GM12878 (cell line): ENCODE data around the gene ZNF281. TPM values are rescaled to one million over a fixed set of nuclear protein-coding genes. Genes with fewer than 3 reads are reported as not detected.

Experiments
- ATAC-seq: fragments of 200-7000 bp; cut with Tn5 transposase; 3 replicates; pipeline ENCODE4 v1.9.1; 2020; ENCODE audit warnings: mild to moderate bottlenecking, moderate library complexity
- BruUV-seq: library from RNA; stranded (reverse); fragments of 400-500 nt; replicated peaks from 2 replicates; lab custom pipeline; 2021; lab: Mats Ljungman, UMichigan
- CTCF ChIA-PET: fragments of 300-600 bp; sonication (Branson Sonifier 250); formaldehyde crosslinking; extraction: SDS; loops from one replicate; lab custom pipeline; 2021; ENCODE audit warnings: inconsistent platforms; lab: Yijun Ruan, JAX
- POLR2A ChIA-PET: fragments of 350-600 bp; formaldehyde crosslinking; extraction: SDS; loops from one replicate; lab custom pipeline; 2021; ENCODE audit warnings: inconsistent platforms; lab: Charles Lee
- RAD21 ChIA-PET: fragments of 300-600 bp; sonication (Branson Sonifier 250); formaldehyde crosslinking; loops from one replicate; lab custom pipeline; 2023; ENCODE audit warnings: antibody characterized with exemption; ENCODE audit not compliant: unreplicated experiment; lab: Charles Lee
- SMC1A ChIA-PET: fragments of 300-600 bp; sonication (Branson Sonifier 250); formaldehyde crosslinking; loops from one replicate; lab custom pipeline; 2023; ENCODE audit not compliant: unreplicated experiment, uncharacterized antibody; lab: Charles Lee
- DNase-seq: peaks from one replicate; pipeline ENCODE4 v3.0.0-alpha.2; 2011; ENCODE audit warnings: low read depth, low spot score
- FAIRE-seq: peaks from 3 replicates; lab custom pipeline; 2011; peaks lifted over from hg19 to GRCh38; lab: Jason Lieb, UNC
- H2AFZ ChIP-seq: 2 replicates; pipeline ENCODE4 v1.6.0; 2011; ENCODE audit warnings: low read depth, low read length, control low read depth; ENCODE audit not compliant: control insufficient read depth
- H3K27ac ChIP-seq: 2 replicates; pipeline ENCODE4 v1.5.1; 2011; ENCODE audit warnings: control low read depth; ENCODE audit not compliant: control insufficient read depth, insufficient read depth
- H3K27me3 ChIP-seq, 2 experiments: replicated peaks in 1 of 2; 2 replicates each; pipeline versions ENCODE4 v1.6.0 to v1.6.1; 2011; ENCODE audit warnings: low read length in 1 of 2; ENCODE audit not compliant: control insufficient read depth in 2 of 2, insufficient read depth in 2 of 2
- H3K36me3 ChIP-seq, 2 experiments: 2 replicates each; pipeline ENCODE4 v1.5.1; 2011; ENCODE audit warnings: low read length in 1 of 2; ENCODE audit not compliant: control insufficient read depth in 2 of 2, insufficient read depth in 2 of 2
- H3K4me1 ChIP-seq: 2 replicates; pipeline ENCODE4 v1.6.1; 2011; ENCODE audit warnings: mild to moderate bottlenecking, low read length, moderate library complexity, mixed read lengths; ENCODE audit not compliant: control insufficient read depth, insufficient read depth
- H3K4me2 ChIP-seq: 2 replicates; pipeline ENCODE4 v1.6.0; 2011; ENCODE audit warnings: control low read depth; ENCODE audit not compliant: control insufficient read depth, insufficient read depth
- H3K4me3 ChIP-seq: fragments of 200-600 bp; sonication (generic); 2 replicates; pipeline ENCODE4 v1.5.1; 2016
- H3K79me2 ChIP-seq: 2 replicates; pipeline ENCODE4 v1.6.0; 2011; ENCODE audit warnings: low read length; ENCODE audit not compliant: control insufficient read depth, insufficient read depth
- H3K9ac ChIP-seq: 2 replicates; pipeline ENCODE4 v1.8.0; 2011; ENCODE audit warnings: low read length, control low read depth, mixed read lengths; ENCODE audit not compliant: control insufficient read depth, insufficient read depth
- H3K9me3 ChIP-seq: replicated peaks from 3 replicates; pipeline ENCODE4 v1.5.1; 2011; ENCODE audit warnings: mild to moderate bottlenecking, low read length; ENCODE audit not compliant: control insufficient read depth, insufficient read depth
- H4K20me1 ChIP-seq: 2 replicates; pipeline ENCODE4 v1.6.0; 2011; ENCODE audit not compliant: control insufficient read depth, insufficient read depth
- HDAC2 ChIP-seq: fragments of 200-600 bp; sonication (generic); IDR thresholded peaks from 2 replicates; pipeline ENCODE4 v1.6.1; 2017
- JUNB ChIP-seq: IDR thresholded peaks from 2 replicates; pipeline ENCODE4 v1.6.1; 2016; ENCODE audit warnings: antibody characterized with exemption, mild to moderate bottlenecking
- LARP7 ChIP-seq: fragments of 450-650 bp; IDR thresholded peaks from 2 replicates; pipeline ENCODE4 v1.6.1; 2017; ENCODE audit warnings: mild to moderate bottlenecking
- MTA3 ChIP-seq: IDR thresholded peaks from 2 replicates; pipeline ENCODE4 v1.6.1; 2012; ENCODE audit warnings: low read length, inconsistent platforms, borderline replicate concordance
- POU2F2 ChIP-seq: IDR thresholded peaks from 3 replicates; pipeline ENCODE4 v1.6.1; 2011; ENCODE audit warnings: low read depth, mild to moderate bottlenecking, low read length, borderline replicate concordance
- WGBS: methylation state at CpG from one replicate; pipeline ENCODE4 v1.1.6; 2016; ENCODE audit warnings: low lambda C conversion rate; ENCODE audit not compliant: insufficient replicate concordance, insufficient coverage; ENCODE audit errors: missing lambda C conversion rate; 5-methylcytosine and 5-hydroxymethylcytosine counted together
- in situ Hi-C: fragments of 300-500 bp; cut with MboI; formaldehyde crosslinking; loops from 9 replicates; pipeline ENCODE4 v1.14.3; 2018; ENCODE audit warnings: mixed read lengths
- intact Hi-C: fragments of 100-400 bp; cut with micrococcal nuclease; formaldehyde crosslinking; loops from one replicate; pipeline ENCODE4 v1.14.2; 2022; ENCODE audit not compliant: unreplicated experiment
- polyA plus RNA-seq, 11 experiments: library from polyadenylated mRNA; depleted of rRNA in 4 of 11; unstranded in 6 of 11; stranded (reverse) in 5 of 11; fragments of >200 nt; fragmentation: Nextera tagmentation in 4 of 11; fragmentation: Illumina TruSeq in 1 of 11; extraction: Ambion mirVana in 4 of 11; extraction: Trizol in 1 of 11; gene quantifications; 1 replicate in 1 of 11; 2 replicates in 10 of 11; pipeline versions ENCODE4 v1.2.1 to v1.2.3, GENCODE V29; 2011 to 2016; ENCODE audit warnings: inconsistent platforms in 2 of 11, missing spikeins in 2 of 11, low read depth in 1 of 11
- total RNA-seq, 4 experiments: library from RNA; depleted of rRNA in 3 of 4; stranded (reverse); fragments of >200 nt in 3 of 4; fragmentation: Illumina TruSeq in 1 of 4; extraction: Trizol in 1 of 4; gene quantifications; 2 replicates each; pipeline versions ENCODE4 v1.2.1 to v1.2.3, GENCODE V29; 2013 to 2021
- TF ChIP-seq, protein P1 (sequence below): fragments of 450-650 bp; IDR thresholded peaks from 2 replicates; pipeline ENCODE4 v1.6.1; 2018; ENCODE audit warnings: borderline replicate concordance, mild to moderate bottlenecking; ENCODE audit not compliant: partially characterized antibody
- TF ChIP-seq, protein P2 (sequence below): fragments of 450-650 bp; IDR thresholded peaks from 2 replicates; pipeline ENCODE4 v1.6.1; 2017; ENCODE audit warnings: mild to moderate bottlenecking
- TF ChIP-seq, protein P3 (sequence below): fragments of 450-650 bp; IDR thresholded peaks from 2 replicates; pipeline ENCODE4 v1.6.1; 2017; ENCODE audit warnings: mild to moderate bottlenecking, low read depth, inconsistent platforms; ENCODE audit not compliant: poor library complexity, severe bottlenecking

ZNF281 gene
- total and polyA plus RNA-seq, 10 of the 15 experiments (the other 5 are each of a cell fraction or from before 2014, with no cell fraction given): 8.3 to 21.8 (median 15.4) TPM

DNA sequence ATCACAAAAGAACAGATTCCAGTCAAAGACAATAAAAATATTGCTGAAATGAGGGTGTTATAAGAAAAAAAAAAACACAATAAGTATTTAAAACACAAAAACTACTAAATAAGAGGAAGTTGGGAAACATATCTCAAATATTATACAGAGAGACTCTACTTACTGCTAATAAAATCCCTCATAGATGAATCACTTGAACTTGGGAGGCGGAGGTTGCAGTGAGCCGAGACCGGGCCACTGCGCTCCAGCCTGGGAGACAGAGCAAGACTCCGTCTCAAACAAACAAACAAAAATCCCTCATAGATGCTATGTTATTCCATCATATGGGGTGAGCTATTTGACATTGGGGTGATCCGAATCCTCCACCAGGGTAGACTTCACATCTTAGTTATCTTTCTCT is 48.0 kb upstream of the ZNF281 start:
- WGBS: 91% methylated on average over 6 of the region's 6 CpGs
- Histone ChIP-seq H3K27me3 (no peaks in the 10 kb centered on the region), H3K9me3 (no peaks in the 10 kb centered on the region), H3K4me1 (peaks cover 5% of the 10 kb centered on the region; the same call in 1 of the 2 replicates), H4K20me1 (no peaks in the 10 kb centered on the region), H3K9ac (no peak overlapping the region), H3K27ac (no peak overlapping the region), H3K79me2 (no peaks in the 10 kb centered on the region), H3K36me3 (no peaks in the 10 kb centered on the region), H3K4me3 (no peak overlapping the region), H3K4me2 (no peak overlapping the region), H2AFZ (no peak overlapping the region)
- TF ChIP-seq, protein P1, sequence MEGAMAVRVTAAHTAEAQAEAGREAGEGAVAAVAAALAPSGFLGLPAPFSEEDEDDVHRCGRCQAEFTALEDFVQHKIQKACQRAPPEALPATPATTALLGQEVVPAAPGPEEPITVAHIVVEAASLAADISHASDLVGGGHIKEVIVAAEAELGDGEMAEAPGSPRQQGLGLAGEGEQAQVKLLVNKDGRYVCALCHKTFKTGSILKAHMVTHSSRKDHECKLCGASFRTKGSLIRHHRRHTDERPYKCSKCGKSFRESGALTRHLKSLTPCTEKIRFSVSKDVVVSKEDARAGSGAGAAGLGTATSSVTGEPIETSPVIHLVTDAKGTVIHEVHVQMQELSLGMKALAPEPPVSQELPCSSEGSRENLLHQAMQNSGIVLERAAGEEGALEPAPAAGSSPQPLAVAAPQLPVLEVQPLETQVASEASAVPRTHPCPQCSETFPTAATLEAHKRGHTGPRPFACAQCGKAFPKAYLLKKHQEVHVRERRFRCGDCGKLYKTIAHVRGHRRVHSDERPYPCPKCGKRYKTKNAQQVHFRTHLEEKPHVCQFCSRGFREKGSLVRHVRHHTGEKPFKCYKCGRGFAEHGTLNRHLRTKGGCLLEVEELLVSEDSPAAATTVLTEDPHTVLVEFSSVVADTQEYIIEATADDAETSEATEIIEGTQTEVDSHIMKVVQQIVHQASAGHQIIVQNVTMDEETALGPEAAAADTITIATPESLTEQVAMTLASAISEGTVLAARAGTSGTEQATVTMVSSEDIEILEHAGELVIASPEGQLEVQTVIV: no peak
- TF ChIP-seq, protein P2, sequence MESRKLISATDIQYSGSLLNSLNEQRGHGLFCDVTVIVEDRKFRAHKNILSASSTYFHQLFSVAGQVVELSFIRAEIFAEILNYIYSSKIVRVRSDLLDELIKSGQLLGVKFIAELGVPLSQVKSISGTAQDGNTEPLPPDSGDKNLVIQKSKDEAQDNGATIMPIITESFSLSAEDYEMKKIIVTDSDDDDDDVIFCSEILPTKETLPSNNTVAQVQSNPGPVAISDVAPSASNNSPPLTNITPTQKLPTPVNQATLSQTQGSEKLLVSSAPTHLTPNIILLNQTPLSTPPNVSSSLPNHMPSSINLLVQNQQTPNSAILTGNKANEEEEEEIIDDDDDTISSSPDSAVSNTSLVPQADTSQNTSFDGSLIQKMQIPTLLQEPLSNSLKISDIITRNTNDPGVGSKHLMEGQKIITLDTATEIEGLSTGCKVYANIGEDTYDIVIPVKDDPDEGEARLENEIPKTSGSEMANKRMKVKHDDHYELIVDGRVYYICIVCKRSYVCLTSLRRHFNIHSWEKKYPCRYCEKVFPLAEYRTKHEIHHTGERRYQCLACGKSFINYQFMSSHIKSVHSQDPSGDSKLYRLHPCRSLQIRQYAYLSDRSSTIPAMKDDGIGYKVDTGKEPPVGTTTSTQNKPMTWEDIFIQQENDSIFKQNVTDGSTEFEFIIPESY: no peak
- TF ChIP-seq HDAC2 (no peak), MTA3 (no peak), LARP7 (no peak), POU2F2 (no peak), JUNB (no peak)
- TF ChIP-seq, protein P3, sequence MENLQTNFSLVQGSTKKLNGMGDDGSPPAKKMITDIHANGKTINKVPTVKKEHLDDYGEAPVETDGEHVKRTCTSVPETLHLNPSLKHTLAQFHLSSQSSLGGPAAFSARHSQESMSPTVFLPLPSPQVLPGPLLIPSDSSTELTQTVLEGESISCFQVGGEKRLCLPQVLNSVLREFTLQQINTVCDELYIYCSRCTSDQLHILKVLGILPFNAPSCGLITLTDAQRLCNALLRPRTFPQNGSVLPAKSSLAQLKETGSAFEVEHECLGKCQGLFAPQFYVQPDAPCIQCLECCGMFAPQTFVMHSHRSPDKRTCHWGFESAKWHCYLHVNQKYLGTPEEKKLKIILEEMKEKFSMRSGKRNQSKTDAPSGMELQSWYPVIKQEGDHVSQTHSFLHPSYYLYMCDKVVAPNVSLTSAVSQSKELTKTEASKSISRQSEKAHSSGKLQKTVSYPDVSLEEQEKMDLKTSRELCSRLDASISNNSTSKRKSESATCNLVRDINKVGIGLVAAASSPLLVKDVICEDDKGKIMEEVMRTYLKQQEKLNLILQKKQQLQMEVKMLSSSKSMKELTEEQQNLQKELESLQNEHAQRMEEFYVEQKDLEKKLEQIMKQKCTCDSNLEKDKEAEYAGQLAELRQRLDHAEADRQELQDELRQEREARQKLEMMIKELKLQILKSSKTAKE: no peak
- intact Hi-C loops (no loop called here), in situ Hi-C loops (no loop called here)
- ATAC-seq (no peak), FAIRE-seq (no peak), DNase-seq (no peak)
- ChIA-PET CTCF (no interaction called here), POLR2A (interaction anchor here (1.1 kb wide), 1 partner anchor 17 kb away, joined by 3 read pairs; no protein-coding TSS in a partner anchor), SMC1A (interaction anchor here (0.9 to 1.7 kb wide), 5 partner anchors 8 to 159 kb away, joined by 3 to 7 read pairs (median 4); no protein-coding TSS in a partner anchor), RAD21 (interaction anchor here (1.5 to 1.6 kb wide), 2 partner anchors 11 to 26 kb away, joined by 3 read pairs; no protein-coding TSS in a partner anchor)
- BruUV-seq: no TSS peak
